Activated CD4-positive, CD25-positive, alpha-beta regulatory T cell treated with anti-CD3 and anti-CD28 coated beads, Interleukin-2, amount 50 U/mL, for 72 hours (primary cell): ENCODE measurements around the gene RNF26.
A peak's percentile ranks its signal among the peaks of the same experiment; 100 is the strongest.
"Not testable (repeated sequence)": the region's sequence is repeated elsewhere in the genome, so short reads cannot be mapped to it uniquely, and the experiment has no call there.

Experiments
- DNase-seq: peaks from one replicate; pipeline ENCODE4 v3.0.0; 2021

Gene RNF26

DNA sequence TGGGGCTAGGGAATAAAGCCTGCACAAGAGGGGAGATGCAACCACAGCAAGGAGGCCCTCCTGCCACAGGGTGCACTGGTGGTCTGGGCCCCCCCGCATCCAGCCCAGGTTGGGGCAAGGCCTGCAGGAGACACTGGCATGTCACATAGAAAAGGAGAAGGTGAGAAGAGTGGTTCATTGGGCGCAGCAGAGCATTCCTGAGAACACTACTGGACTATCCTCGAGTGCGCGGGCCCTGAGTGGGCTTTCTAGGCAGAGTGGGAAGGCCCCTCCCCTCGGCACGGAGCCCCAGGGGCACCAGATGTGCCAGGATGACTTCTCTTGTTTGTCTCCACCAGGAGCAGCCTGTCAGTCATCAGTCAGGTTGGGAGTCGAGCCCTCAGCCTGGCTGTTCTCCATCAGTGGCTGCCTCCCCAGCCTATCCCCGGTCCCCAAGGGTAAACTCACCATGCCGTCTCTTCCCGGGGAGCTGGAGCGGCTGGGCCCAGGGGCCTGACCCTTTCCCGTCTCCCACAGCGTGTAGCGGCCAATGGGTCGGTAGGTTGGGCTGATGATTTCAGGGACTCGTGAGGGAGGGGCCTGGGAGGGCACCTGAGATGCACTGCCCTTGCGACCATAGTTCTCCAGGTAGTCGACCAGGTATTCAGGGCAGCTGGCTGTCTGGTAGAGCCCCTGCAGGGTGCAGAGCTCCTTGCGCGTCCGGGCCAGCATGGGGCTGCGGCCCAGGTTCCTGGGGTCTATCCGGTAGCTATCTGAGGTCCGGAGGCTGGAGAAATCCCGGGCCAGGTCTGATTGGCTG, 38.1 kb downstream of the RNF26 start:
- no peak for DNase-seq

DNA sequence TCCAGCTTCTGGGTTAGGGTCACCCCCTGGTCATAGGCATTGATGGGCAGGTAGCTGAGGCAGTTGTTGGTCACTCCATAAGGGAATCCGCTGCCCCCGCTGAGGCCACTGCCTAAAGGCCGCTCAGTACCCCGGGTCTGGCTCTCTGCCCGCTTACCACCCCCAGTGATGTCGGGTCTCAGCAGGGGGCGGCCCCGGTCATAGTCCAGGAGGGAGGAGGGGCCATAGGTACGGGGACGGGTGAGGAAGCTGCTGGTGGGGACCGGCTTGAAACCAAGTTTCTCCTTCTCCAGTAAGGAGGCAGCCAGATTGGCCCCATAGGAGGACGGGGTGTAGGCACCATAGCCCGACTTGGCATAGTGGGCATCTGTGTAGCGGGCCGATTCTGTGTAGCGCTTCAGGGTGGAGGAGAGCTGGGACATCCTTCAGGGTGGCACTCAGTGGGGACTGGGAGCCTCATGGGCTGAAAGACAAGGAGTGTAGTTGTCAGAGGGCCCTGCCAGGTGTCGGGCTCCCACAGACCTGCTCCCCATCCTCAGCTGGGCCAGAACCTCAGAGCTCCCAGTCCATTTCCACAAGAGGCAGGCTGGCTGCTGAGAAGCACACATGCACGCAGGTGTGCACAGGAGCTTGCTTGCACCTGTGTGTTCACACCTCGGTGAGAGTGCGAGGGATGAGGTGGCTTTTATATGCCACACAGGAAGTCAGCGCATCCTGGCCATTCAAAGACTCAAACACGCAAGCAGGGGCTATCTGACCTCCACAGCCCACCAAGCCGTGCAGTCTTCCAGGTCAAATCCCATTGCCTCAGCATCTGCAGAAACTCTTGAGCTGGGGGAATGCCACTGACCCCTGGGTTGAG, 39.0 kb downstream of the RNF26 start:
- DNase-seq, result no peak

DNA sequence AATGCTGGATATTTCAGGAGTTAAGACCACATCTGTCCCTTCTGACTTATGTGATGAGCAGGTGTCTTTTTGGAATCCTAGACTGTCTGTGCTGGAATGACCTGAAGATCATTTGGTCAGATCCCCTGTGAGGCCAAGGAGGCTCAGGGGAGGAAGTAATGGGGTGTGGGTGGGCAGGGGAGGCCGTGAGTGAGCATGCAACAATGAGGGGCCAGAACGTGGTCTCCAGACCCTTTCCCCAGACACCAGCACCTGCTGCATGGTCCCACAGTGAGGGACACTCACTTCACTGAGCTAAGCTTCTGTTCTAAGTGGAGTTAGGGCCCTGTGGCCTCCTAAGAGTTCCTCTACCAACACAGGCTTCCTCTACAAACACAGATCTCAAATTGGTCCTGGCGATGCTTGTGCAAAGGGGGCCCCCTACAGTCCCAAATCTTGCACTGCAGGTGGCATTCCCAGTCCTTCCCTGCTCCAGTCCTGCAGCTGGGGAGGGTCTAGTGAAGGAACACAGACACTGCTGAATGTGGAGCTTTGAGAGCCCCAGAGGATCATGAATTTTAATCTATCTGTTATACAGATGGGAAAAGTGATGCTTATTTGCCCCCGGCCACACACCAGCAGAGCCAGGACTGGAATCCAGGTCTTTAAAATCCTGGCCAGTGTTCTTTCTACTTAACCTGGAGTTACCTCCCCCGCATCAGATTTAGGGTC, 39.7 kb downstream of the RNF26 start:
- DNase-seq, result no peak

DNA sequence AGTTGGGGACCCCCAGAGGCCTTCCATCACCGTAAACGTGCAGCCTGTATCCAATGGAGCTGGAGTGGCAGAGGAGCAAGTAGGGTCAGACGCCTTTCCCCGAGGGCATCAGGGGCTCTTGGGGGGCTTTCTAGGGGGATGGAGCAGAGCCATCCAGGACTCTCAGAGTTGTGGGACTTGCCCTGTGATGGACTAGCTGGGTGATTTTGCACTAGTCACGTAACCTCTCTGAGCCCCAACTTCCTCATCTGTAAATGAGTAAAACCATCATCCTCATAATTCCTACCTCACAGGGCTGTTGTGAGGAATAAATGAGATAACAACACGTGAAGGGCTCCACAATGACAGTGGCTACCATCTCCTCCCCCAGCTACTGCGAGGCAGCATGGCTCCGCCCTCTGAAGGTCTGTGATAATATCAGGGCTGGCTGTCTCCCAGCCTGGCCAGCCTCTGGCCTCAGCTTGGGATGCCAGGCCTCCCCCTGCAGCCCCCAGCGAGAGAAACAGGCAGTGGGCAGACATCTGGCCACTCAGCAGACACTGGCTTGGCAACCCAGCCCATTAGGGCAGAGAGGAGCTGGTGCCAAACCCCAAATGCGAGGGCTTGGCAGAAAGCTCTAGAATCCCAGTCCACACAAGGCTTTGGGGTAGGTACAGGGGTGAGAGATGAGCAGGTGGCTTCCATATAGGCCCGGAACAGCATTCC, 40.5 kb downstream of the RNF26 start:
- DNase-seq, result no peak

DNA sequence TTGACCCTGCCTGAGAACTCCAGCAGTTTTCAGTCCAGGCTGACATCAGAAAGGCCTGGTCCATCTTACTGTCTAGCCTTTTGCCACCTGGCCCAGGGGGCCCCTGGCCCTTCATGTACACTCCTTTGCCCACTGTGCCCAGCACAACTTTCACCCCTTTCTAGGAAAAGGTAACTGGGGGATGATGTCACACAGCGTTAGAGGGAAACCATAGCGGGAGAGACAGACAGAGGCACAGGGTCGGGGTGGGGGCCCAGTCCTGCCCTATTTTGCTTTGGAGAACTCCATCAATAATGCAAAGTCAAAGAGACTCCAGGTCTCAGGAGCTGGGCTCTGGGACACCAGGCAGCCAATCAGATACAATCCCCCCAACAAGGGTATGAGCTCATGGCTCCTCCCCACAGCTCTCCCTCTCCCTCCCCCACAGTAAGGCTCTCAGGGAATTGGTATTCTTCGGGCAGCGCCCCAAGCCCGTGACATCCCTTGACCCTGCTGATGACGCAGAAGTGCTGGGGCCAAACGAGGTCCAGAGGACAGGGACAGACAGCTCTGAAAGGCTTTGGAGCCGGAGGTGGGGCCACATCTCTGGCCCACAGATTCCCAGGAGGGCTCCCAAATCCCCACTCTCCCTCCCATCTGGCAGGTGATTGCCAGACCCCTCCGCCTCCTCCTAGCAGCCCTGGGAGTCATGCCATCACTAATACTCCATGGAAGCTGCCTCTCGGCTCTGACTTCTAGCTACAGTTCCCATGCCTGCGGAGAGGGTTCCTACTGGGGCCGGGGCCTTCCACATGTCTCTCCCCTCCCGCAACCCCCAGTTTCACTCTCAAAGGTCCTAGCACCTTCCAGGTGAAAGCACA, 41.2 kb downstream of the RNF26 start:
- no peak for DNase-seq

DNA sequence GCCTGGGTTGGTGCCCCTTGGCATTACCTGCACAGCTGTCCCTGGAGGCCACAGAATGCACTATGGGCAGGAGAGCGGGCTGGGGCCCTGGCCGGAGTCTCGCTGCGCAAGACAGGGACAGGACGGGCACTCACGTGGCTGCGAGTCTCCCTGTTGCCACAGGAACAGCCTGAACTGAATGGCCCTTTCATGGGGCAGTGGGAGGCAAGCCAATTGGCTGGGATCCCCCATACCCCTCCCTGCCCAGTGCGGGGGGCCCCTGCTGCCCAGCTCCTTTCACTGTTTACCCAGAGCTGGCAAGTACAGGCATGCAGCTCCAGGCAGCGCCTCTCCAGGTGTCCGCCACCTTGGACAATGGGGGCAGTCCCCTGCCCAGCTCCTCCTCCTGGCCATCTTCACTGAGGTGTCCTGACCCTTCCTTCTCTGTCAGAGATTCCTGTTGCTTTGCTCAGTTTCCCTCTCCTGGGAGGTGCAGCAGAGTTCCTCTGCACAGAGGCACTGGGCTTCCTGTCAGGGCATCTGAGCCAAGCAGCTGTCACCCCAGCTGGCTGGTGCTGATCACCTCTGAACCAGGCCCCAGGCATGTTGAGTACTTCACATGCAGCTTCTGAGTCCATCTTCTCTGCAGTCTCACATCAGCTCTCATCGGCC, 42.0 kb downstream of the RNF26 start:
- DNase-seq, result no peak

DNA sequence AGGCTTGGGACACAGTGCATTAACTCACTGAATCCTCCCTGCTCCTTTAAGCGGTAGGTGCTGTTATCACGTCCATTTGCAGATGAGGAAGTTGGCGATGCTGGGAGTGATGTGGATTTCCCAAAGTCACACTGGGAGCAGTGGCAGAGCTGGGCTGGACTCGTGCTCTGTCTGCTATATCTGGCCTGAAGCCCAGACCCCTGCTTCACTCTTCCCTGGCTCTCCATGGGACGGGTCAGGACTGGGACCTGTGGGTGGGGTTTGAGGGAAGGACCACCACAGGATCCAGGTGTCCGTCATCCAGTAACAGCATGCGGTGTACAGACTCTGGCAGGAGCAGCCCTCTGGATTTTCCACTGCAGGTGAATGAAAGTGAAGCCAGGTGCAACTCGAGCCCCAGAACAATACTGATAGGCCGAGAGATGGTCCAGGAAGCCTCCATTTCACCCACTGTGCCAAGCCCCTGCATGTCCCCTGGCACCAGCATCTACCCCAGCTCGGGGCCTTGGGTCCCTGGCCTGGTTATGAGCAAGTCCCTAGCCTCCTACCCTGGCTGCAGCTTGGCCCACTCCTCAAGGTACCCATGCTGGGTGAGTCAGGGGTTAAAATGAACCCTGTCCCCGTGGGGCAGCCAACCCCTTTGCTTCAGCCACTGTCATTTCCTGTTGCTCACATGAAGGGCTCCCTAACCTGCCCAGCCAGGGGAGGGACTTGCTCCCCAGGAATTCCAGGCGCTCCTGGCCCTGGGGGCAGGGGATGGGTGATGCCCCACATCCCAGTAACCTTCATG, 43.0 kb downstream of the RNF26 start:
- DNase-seq, result no peak

DNA sequence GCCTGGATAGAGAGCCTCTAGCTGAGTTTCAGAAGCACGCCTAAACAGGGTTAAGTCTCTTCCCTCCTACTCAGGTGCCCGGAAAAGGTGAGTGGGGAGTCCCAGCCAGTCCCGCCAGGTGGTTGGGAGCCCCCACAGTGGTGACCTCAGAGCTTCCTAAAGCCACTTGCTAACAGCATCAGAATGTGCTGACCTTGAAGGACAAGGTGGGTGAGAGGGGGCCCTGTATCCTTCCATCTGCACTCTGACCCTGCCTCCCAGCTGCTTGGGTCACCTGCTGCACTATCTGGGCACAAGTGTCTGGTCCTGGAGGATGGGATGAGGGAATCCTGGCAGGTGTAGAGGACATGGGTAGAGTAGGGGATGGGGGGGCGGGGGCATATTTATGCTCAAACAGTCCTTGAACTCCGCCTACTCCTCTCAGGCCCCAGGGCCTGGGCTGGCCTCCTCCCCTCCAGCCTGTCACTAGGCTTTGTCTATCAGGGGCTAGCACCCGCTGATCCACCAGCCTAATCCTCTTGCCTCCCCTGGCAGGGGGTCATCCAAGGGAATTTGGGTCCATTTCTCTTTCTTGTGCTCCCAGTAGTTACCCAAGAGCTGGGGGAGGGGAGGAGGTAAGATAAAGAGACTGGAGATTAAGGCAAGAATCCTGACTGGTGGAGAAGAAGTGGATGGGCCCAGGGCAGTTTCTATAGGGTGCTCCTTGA, 43.8 kb downstream of the RNF26 start:
- no peak for DNase-seq

DNA sequence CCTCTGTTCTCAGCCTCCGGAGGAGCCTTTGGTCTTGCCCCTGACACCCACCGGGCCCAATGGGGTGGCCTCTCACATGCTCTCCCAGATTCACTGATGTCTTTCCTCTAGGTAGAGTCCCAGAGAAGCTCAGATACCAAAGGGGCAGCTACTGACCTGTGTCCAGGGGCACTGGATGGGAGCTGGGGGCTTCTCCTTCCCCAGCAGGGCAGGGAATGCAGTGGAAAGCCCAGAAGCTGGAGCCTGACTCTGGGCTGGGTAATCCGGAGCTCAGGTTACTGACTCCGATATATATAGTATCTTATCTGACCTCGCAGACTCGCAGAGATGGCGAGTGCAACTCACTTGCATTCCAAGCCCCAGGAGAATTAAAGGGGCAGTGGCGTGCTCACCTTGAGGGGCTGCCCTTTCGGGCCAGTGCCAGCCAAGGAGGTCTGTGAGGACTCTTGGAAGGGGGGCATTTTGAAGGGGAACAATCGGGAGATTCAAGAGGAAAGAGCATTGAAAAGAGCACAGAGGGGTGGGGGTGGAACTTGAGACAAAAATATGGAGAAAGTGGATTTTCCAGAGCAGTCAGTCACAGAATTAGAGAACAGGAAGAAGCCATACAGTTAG, 44.6 kb downstream of the RNF26 start:
- DNase-seq, result no peak

DNA sequence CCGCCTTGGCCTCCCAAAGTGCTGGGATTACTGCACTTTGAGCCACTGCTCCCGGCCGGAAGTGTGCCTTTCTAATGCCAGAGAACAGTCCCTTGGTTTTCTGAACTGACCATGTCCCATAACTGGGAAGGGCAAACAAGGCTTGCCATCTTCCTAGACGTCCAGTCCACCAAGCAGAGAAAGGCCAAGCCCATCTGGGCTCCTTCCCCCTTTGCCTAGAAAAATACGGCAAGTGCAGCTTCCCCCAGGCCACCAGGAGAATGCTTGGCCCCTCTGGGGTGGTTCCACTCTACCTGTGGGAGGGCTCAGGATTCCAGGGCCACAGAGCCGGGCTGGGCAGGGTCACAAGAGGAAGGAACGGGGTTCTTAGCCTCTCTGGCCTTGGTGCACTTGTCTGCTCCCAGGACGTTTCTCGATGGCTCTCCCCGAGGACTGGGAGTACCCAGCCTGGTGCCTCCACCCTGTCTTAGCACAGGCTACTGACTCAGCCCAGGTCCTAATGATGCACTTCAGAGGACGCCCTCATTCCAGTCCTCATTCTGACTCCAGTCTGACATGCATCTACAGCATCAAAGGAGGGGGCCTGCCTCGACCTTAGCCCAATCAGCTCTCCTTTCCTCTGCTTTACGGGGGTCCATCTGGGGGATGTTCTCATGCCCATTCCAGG, 46.0 kb downstream of the RNF26 start:
- no peak for DNase-seq

DNA sequence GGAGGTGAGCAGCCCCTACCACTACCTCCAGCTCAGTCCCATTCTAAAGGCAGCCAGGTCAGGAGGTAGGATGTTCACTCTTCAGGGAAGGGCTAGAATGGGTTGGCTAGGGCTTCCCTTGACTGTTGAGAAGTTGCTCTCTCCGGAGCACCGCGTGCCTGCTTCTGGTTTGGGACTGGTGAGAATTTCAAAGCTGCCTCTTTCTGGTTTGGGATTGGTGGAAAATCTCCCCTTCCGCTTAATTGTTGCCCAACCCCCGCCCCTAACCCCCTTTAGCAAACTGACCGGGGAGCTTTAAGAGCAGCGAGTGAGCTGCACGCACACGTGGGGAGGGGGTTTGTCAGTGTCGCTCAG, 46.5 kb downstream of the RNF26 start:
- DNase-seq, result no peak

DNA sequence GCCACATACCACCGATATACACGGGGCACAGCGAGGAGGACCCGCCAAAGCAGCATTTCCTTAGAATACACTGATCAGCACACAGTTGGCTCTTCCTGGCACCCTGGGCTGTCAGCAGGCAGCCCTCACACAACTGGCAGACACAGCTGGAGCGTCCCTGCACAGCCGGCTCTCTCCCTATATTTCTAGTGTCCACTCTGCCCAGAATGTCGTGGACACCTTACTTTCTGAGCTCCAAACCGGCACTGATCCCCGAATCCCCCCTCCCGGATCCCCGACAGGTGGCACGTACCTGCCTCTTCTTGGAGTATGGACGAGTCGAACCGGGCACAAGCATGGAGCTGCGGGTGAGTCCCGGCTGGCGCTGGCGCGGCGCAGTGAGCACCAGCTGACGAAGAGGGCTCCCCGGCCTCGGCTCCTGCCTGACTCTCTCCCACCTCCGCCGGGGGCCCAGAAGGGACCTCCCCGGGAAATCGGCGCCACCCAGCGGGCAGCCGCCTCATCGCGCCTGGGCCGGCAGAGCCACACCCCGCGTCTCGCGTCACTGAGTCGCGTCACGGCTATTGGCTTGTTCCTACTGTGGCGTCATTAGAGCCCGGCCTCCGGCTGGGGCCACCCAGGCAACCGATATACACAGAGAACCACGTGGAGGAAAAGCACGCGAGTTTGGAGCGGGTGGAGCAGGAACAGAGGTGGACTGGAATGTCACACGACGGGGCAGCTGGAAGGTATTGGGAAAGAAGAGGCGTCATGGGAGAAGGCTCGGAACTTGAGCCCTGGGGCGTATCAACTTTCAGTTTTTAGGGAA, 47.1 kb downstream of the RNF26 start, which contains the start of gene USP2:
Gene USP2 (minus strand): TSS at position 510 of the 808 bp plus-strand sequence. CDS start 8,210 bp downstream, outside the sequence.
- DNase-seq, result peak; percentile 97

DNA sequence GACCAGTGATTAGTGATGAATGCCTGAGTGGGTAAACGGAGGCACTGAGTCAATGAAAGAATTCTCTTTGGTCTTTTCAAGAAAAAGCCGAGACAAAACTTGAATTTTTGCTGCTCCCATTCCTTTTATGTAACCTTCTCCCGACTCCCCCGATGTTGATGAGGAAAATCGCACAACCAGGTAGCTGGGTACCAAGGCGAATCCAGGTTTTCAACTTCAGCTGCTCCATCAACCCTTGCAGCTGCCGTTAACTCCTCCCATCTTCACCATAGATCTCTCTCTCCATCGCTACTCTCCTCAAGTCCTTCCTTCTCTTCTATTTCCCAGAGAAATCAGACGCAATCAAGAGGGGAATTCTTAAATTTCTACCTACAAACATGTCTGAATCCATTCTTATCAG, 47.8 kb downstream of the RNF26 start:
- no peak for DNase-seq

DNA sequence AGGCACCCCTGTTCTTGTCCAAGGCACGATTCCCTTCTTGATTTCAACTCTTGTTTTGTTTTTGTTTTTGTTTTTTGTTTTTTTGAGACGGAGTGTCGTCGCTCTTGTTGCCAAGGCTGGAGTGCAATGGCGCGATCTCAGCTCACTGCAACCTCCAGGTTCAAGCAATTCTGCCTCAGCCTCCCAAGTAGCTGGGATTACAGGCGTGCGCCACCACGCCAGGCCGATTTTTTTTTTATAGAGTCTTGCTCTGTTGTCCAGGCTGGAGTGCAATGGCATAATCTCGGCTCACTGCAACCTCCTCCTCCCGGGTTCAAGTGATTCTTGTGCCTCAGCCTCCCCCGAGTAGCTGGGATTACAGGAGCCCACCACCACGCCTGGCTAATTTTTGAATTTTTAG, 48.2 kb downstream of the RNF26 start:
- not testable (repeated sequence) for DNase-seq

DNA sequence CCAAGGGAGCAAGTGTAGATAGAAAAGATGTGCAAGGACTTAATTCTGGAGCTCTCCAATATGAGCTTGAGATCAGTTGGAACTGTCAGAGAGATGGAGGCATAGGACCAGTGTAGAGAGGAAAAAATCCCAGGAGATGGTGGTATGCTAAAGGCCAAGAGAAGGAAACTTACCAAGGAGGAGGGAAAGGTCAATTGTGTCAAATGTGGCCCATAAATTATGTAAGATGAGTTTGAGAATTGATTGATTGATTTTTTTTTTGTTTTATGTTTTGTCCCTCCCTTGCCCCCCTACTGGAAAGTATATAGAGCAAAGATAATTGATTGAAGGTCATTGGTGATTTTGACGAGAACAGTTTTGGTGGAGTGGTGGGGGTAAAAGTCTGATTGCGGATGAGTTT, 50.0 kb downstream of the RNF26 start:
- DNase-seq, result no peak
